H1 (cell line): ENCODE data around the gene CBR4. TPM values are rescaled to one million over a fixed set of nuclear protein-coding genes. Genes with fewer than 3 reads are reported as not detected.
A peak's percentile ranks its signal among the peaks of the same experiment; 100 is the strongest.

ENCODE experiments used
- CTCF ChIA-PET: fragments of 300-600 bp; sonication (Branson Sonifier 250); formaldehyde crosslinking; loops from one replicate; lab custom pipeline; 2021; ENCODE audit not compliant: partially characterized antibody; lab: Charles Lee
- POLR2A ChIA-PET: fragments of 300-600 bp; sonication (Branson Sonifier 250); formaldehyde crosslinking; loops from one replicate; lab custom pipeline; 2021; ENCODE audit warnings: inconsistent platforms; ENCODE audit not compliant: partially characterized antibody; lab: Charles Lee
- DNase-seq, 2 experiments: peaks; one replicate each; pipeline versions ENCODE4 v3.0.0 to v3.0.0-alpha.2; 2010 to 2022; ENCODE audit warnings: low spot score in 2 of 2, low read depth in 1 of 2, mixed read lengths in 1 of 2
- FAIRE-seq: peaks from 2 replicates; lab custom pipeline; 2011; peaks lifted over from hg19 to GRCh38; lab: Jason Lieb, UNC
- H2AFZ ChIP-seq: 2 replicates; pipeline ENCODE4 v1.8.1; 2012; ENCODE audit warnings: low read length, inconsistent platforms
- H2AK5ac ChIP-seq: 2 replicates; pipeline ENCODE4 v1.6.1; 2013; ENCODE audit warnings: low read depth, low read length
- H2BK120ac ChIP-seq: replicated peaks from 2 replicates; pipeline ENCODE3; 2013; ENCODE audit warnings: low read depth, low read length, inconsistent platforms
- H2BK12ac ChIP-seq: 2 replicates; pipeline ENCODE4 v1.6.1; 2013; ENCODE audit warnings: low read depth, low read length
- H2BK15ac ChIP-seq: 2 replicates; pipeline ENCODE4 v1.6.1; 2013; ENCODE audit warnings: low read length
- H2BK20ac ChIP-seq: 2 replicates; pipeline ENCODE4 v1.6.1; 2013; ENCODE audit warnings: low read length
- H2BK5ac ChIP-seq: 2 replicates; pipeline ENCODE4 v1.6.1; 2013; ENCODE audit warnings: low read depth, low read length
- H3K14ac ChIP-seq: 2 replicates; pipeline ENCODE4 v1.6.1; 2013; ENCODE audit warnings: inconsistent platforms; ENCODE audit not compliant: insufficient read length
- H3K18ac ChIP-seq: 2 replicates; pipeline ENCODE4 v1.6.1; 2013; ENCODE audit warnings: low read length; ENCODE audit errors: extremely low read depth
- H3K23ac ChIP-seq: 2 replicates; pipeline ENCODE4 v1.6.1; 2013; ENCODE audit warnings: inconsistent platforms; ENCODE audit not compliant: insufficient read length
- H3K23me2 ChIP-seq: 2 replicates; pipeline ENCODE4 v1.6.1; 2013; ENCODE audit warnings: low read depth, low read length
- H3K27ac ChIP-seq: 2 replicates; pipeline ENCODE4 v1.6.1; 2011; ENCODE audit warnings: low read depth, low read length, inconsistent platforms
- H3K27me3 ChIP-seq, 4 experiments: replicated peaks in 1 of 4; 1 replicate in 1 of 4; 2 replicates in 3 of 4; pipeline versions ENCODE4 v1.6.1 to v1.8.1; 2011 to 2013; ENCODE audit warnings: low read length in 3 of 4, mild to moderate bottlenecking in 3 of 4, inconsistent platforms in 2 of 4, mixed read lengths in 2 of 4, moderate library complexity in 1 of 4; ENCODE audit not compliant: control insufficient read depth in 3 of 4, insufficient read depth in 3 of 4; ENCODE audit errors: extremely low read depth in 1 of 4
- H3K36me3 ChIP-seq, 4 experiments: 2 replicates each; pipeline versions ENCODE4 v1.6.1 to v1.8.1; 2011 to 2013; ENCODE audit warnings: mild to moderate bottlenecking in 4 of 4, low read length in 3 of 4, moderate library complexity in 2 of 4, control low read depth in 1 of 4, inconsistent platforms in 1 of 4; ENCODE audit not compliant: insufficient read depth in 4 of 4, control insufficient read depth in 2 of 4
- H3K4ac ChIP-seq: replicated peaks from 2 replicates; pipeline ENCODE3; 2013; ENCODE audit warnings: low read length, low read depth, mixed read lengths, inconsistent platforms; ENCODE audit not compliant: insufficient read length
- H3K4me1 ChIP-seq, 4 experiments: replicated peaks in 1 of 4; 1 replicate in 1 of 4; 2 replicates in 3 of 4; pipeline versions ENCODE4 v1.6.1 to v1.8.1; 2011 to 2013; ENCODE audit warnings: low read length in 3 of 4, inconsistent platforms in 2 of 4, mixed read lengths in 1 of 4; ENCODE audit not compliant: insufficient read depth in 4 of 4, control insufficient read depth in 3 of 4
- H3K4me2 ChIP-seq, 2 experiments: 2 replicates each; pipeline versions ENCODE4 v1.6.1 to v1.8.1; 2011 to 2013; ENCODE audit warnings: low read depth in 2 of 2, low read length in 2 of 2, control low read depth in 1 of 2, inconsistent platforms in 1 of 2, mild to moderate bottlenecking in 1 of 2; ENCODE audit not compliant: insufficient read depth in 1 of 2
- H3K4me3 ChIP-seq, 4 experiments: fragments of 200-600, 300-600 bp in 1 of 4; sonication (generic), shearing (Covaris generic), sonication (Bioruptor Twin) in 1 of 4; 2 replicates each; pipeline versions ENCODE4 v1.5.1 to v1.8.1; 2011 to 2016; ENCODE audit warnings: low read length in 4 of 4, low read depth in 3 of 4, control low read depth in 2 of 4, inconsistent platforms in 2 of 4, mild to moderate bottlenecking in 2 of 4, mixed read lengths in 1 of 4, moderate library complexity in 1 of 4; ENCODE audit not compliant: insufficient read depth in 2 of 4; ENCODE audit errors: extremely low read depth in 1 of 4
- H3K56ac ChIP-seq: replicated peaks from 2 replicates; pipeline ENCODE3; 2013; ENCODE audit warnings: low read depth, mild to moderate bottlenecking, mixed read lengths, low read length, inconsistent platforms; ENCODE audit not compliant: insufficient read length
- H3K79me1 ChIP-seq: 2 replicates; pipeline ENCODE4 v1.6.1; 2013; ENCODE audit warnings: low read depth, low read length, control low read depth
- H3K79me2 ChIP-seq, 2 experiments: 2 replicates each; pipeline versions ENCODE4 v1.6.1 to v1.8.1; 2012 to 2013; ENCODE audit warnings: low read length in 2 of 2, mild to moderate bottlenecking in 2 of 2, inconsistent platforms in 1 of 2; ENCODE audit not compliant: insufficient read depth in 2 of 2, control insufficient read depth in 1 of 2
- H3K9ac ChIP-seq, 4 experiments: replicated peaks in 1 of 4; 1 replicate in 1 of 4; 2 replicates in 3 of 4; pipeline versions ENCODE4 v1.6.1 to v1.8.1; 2011 to 2013; ENCODE audit warnings: low read depth in 3 of 4, low read length in 3 of 4, control low read depth in 2 of 4, mild to moderate bottlenecking in 2 of 4, moderate library complexity in 2 of 4, inconsistent platforms in 1 of 4; ENCODE audit errors: extremely low read depth in 1 of 4
- H3K9me3 ChIP-seq, 2 experiments: 2 replicates each; pipeline versions ENCODE4 v1.6.1 to v1.8.1; 2012 to 2013; ENCODE audit warnings: mild to moderate bottlenecking in 2 of 2, moderate library complexity in 2 of 2, control low read depth in 1 of 2, inconsistent platforms in 1 of 2, low read depth in 1 of 2, low read length in 1 of 2, mixed read lengths in 1 of 2; ENCODE audit not compliant: insufficient read depth in 2 of 2
- H4K20me1 ChIP-seq, 2 experiments: replicated peaks in 1 of 2; 2 replicates each; pipeline versions ENCODE3 to v1.8.1; 2011 to 2013; ENCODE audit warnings: inconsistent platforms in 2 of 2, low read length in 2 of 2, mild to moderate bottlenecking in 1 of 2; ENCODE audit not compliant: insufficient read depth in 2 of 2, control insufficient read depth in 1 of 2
- H4K5ac ChIP-seq: 2 replicates; pipeline ENCODE4 v1.6.1; 2013; ENCODE audit warnings: low read length, low read depth, mixed read lengths, inconsistent platforms; ENCODE audit not compliant: insufficient read length
- H4K8ac ChIP-seq: 2 replicates; pipeline ENCODE4 v1.8.0; 2013; ENCODE audit warnings: mild to moderate bottlenecking, moderate library complexity, low read length, inconsistent platforms; ENCODE audit not compliant: insufficient read depth; ENCODE audit errors: extremely low read depth
- H4K91ac ChIP-seq: replicated peaks from 2 replicates; pipeline ENCODE3; 2013; ENCODE audit warnings: low read length, mixed read lengths, inconsistent platforms; ENCODE audit not compliant: insufficient read length
- BRCA1 ChIP-seq: IDR thresholded peaks from 2 replicates; pipeline ENCODE4 v1.6.1; 2012; ENCODE audit warnings: low read depth, low read length, improper control_type of control experiment
- CBX5 ChIP-seq: fragments of 300-800, 300-1000 bp; sonication (generic); IDR thresholded peaks from 2 replicates; pipeline ENCODE4 v1.7.1; 2016; ENCODE audit warnings: antibody characterized with exemption, low read length, low read depth
- CEBPB ChIP-seq: IDR thresholded peaks from 2 replicates; pipeline ENCODE4 v1.6.1; 2012; ENCODE audit warnings: low read depth, low read length
- EP300 ChIP-seq, 2 experiments: IDR thresholded peaks; 1 replicate in 1 of 2; 2 replicates in 1 of 2; pipeline ENCODE4 v1.6.1; 2011 to 2012; ENCODE audit warnings: low read depth in 2 of 2, low read length in 2 of 2, mild to moderate bottlenecking in 2 of 2, borderline replicate concordance in 1 of 2, inconsistent platforms in 1 of 2, moderate library complexity in 1 of 2
- KDM1A ChIP-seq: fragments of 200-600, 300-600 bp; sonication (generic); IDR thresholded peaks from 2 replicates; pipeline ENCODE4 v1.7.1; 2016; ENCODE audit warnings: mild to moderate bottlenecking, low read length, borderline replicate concordance
- KDM4A ChIP-seq: IDR thresholded peaks from one replicate; pipeline ENCODE4 v1.7.1; 2012; ENCODE audit warnings: low read depth, mild to moderate bottlenecking, moderate library complexity, low read length, inconsistent platforms; ENCODE audit not compliant: severe bottlenecking
- SIN3A ChIP-seq, 2 experiments: IDR thresholded peaks in 1 of 2; conservative IDR thresholded peaks in 1 of 2; 2 replicates each; pipeline ENCODE4 v1.6.1; 2011 to 2012; ENCODE audit warnings: low read length in 2 of 2, improper control_type of control experiment in 1 of 2, low read depth in 1 of 2, mild to moderate bottlenecking in 1 of 2
- SIX5 ChIP-seq: IDR thresholded peaks from 2 replicates; pipeline ENCODE4 v1.6.1; 2011; ENCODE audit warnings: mild to moderate bottlenecking, low read depth, low read length
- SP1 ChIP-seq: IDR thresholded peaks from 2 replicates; pipeline ENCODE4 v1.6.1; 2011; ENCODE audit warnings: low read depth, low read length
- SP4 ChIP-seq: IDR thresholded peaks from 2 replicates; pipeline ENCODE4 v1.6.1; 2012; ENCODE audit warnings: low read length, inconsistent platforms
- TAF7 ChIP-seq: optimal IDR thresholded peaks from 2 replicates; pipeline ENCODE3; 2011; ENCODE audit warnings: low read depth, mild to moderate bottlenecking, inconsistent platforms, low read length, moderate library complexity, borderline replicate concordance
- TEAD4 ChIP-seq: IDR thresholded peaks from 2 replicates; pipeline ENCODE4 v1.6.1; 2012; ENCODE audit warnings: low read depth, low read length, inconsistent platforms, mixed read lengths
- WGBS, 2 experiments: shearing (Covaris generic) in 1 of 2; methylation state at CpG; one replicate each; pipeline versions ENCODE4 v1.1.6 to v1.1.7; 2013 to 2015; ENCODE audit warnings: low lambda C conversion rate in 2 of 2, mixed read lengths in 2 of 2, inconsistent platforms in 1 of 2, low coverage in 1 of 2, missing lambda C conversion rate in 1 of 2; ENCODE audit not compliant: insufficient replicate concordance in 2 of 2, insufficient coverage in 1 of 2, insufficient read length in 1 of 2; ENCODE audit errors: extremely low coverage in 1 of 2, missing lambda C conversion rate in 1 of 2; 5-methylcytosine and 5-hydroxymethylcytosine counted together
- polyA plus RNA-seq, 7 experiments: library from polyadenylated mRNA; depleted of rRNA in 3 of 7; stranded (reverse) in 5 of 7; unstranded in 2 of 7; fragments of >200 nt in 5 of 7; fragments of 200-250 nt in 2 of 7; gene quantifications; 1 replicate in 5 of 7; 2 replicates in 1 of 7; 4 replicates in 1 of 7; pipeline versions ENCODE4 v1.2.1 to v1.2.3, GENCODE V29; 2011 to 2013; ENCODE audit warnings: missing spikeins in 2 of 7, mixed read lengths in 2 of 7
- total RNA-seq: library from RNA; stranded (reverse); fragmentation: NEBNext Ultra II Directional; extraction: Animal tissue kit (Norgen Biotek cat#: 25700); gene quantifications from 2 replicates; pipeline ENCODE4 v1.2.1, GENCODE V29; 2021
- TF ChIP-seq, protein P1 (sequence below): IDR thresholded peaks from 2 replicates; pipeline ENCODE4 v1.6.1; 2012; ENCODE audit warnings: low read length, inconsistent platforms

Gene CBR4
- total and polyA plus RNA-seq, 2 of the 8 experiments (the other 6 are each of a cell fraction or from before 2014, with no cell fraction given), result 8.6 to 29.5 TPM

DNA sequence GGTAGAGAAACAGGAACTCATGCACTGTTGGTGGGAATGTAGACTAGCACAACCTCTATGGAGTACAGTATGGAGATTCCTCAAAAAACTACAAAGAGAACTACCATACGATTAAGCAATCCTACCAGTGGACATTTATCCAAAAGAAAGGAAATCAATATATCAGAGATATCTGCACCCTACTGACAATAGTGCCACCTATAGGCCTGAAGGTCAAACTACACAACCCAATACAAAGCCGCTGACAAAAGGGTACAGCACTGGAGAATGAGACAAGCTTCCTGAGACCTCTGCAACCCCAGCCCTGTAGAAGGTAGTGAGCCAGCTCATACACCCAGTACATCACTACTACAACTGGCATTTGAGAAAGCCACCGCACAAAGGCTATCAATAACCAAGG is 67.1 kb downstream of the CBR4 start:
- H3K4me2 ChIP-seq, result no peak overlapping the region
- H4K5ac ChIP-seq, result no peak overlapping the region
- no peak overlapping the region for H2AK5ac ChIP-seq
- no peak overlapping the region for H2BK5ac ChIP-seq
- no peaks in the 10 kb centered on the region for H3K9me3 ChIP-seq
- H3K18ac ChIP-seq, result no peak overlapping the region
- H3K27ac ChIP-seq, result no peak overlapping the region
- H3K27me3 ChIP-seq, result no peaks in the 10 kb centered on the region
- H2BK120ac ChIP-seq, result no peak overlapping the region
- no peak overlapping the region for H4K91ac ChIP-seq
- FAIRE-seq (peak; percentile 65), DNase-seq (peak in 1 of 2 experiments; percentile 51)
- H4K20me1 ChIP-seq, result no peaks in the 10 kb centered on the region
- H3K4me3 ChIP-seq, result no peak overlapping the region
- H3K79me2 ChIP-seq, result no peaks in the 10 kb centered on the region
- H3K9ac ChIP-seq, result no peak overlapping the region
- ChIA-PET POLR2A (no interaction called here), CTCF (interaction anchor here (0.6 to 2.8 kb wide), 33 partner anchors 8 to 838 kb away, joined by 3 to 26 read pairs (median 4); partner anchors contain the start of gene CBR4)
- no peak overlapping the region for H2BK20ac ChIP-seq
- H3K23ac ChIP-seq, result no peak overlapping the region
- H3K56ac ChIP-seq, result no peak overlapping the region
- no peaks in the 10 kb centered on the region for H3K23me2 ChIP-seq
- H2AFZ ChIP-seq, result no peak overlapping the region
- no peak overlapping the region for H3K4ac ChIP-seq
- H3K4me1 ChIP-seq, result no peaks in the 10 kb centered on the region
- H2BK15ac ChIP-seq, result no peak overlapping the region
- 51% methylated on average over 3 of the region's 3 CpGs; no CpG with 5 or more reads in 1 of the 2 experiments for WGBS, 2 experiments
- no peaks in the 10 kb centered on the region for H3K36me3 ChIP-seq
- H3K79me1 ChIP-seq, result no peaks in the 10 kb centered on the region
- no peak overlapping the region for H4K8ac ChIP-seq
- no peak overlapping the region for H3K14ac ChIP-seq
- H2BK12ac ChIP-seq, result no peak overlapping the region
- no peak for TF ChIP-seq SP4
- TF ChIP-seq CEBPB, result peak; percentile 76
- TF ChIP-seq CBX5, result no peak
- no peak for TF ChIP-seq BRCA1
- TF ChIP-seq SIN3A (conservative IDR thresholded peaks at IDR 0.05 in 1 of 2, IDR thresholded peaks at IDR 0.05 in 1 of 2; ENCODE audit: low read depth in 1 of 2, low read length in 2 of 2), result no peak
- TF ChIP-seq SIX5, result no peak
- TF ChIP-seq, protein P1, sequence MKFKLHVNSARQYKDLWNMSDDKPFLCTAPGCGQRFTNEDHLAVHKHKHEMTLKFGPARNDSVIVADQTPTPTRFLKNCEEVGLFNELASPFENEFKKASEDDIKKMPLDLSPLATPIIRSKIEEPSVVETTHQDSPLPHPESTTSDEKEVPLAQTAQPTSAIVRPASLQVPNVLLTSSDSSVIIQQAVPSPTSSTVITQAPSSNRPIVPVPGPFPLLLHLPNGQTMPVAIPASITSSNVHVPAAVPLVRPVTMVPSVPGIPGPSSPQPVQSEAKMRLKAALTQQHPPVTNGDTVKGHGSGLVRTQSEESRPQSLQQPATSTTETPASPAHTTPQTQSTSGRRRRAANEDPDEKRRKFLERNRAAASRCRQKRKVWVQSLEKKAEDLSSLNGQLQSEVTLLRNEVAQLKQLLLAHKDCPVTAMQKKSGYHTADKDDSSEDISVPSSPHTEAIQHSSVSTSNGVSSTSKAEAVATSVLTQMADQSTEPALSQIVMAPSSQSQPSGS, result no peak
- no peak for TF ChIP-seq EP300 (IDR thresholded peaks at IDR 0.05; ENCODE audit: borderline replicate concordance in 1 of 2, low read depth in 2 of 2, low read length in 2 of 2)
- TF ChIP-seq TAF7, result no peak
- no peak for TF ChIP-seq SP1
- no peak for TF ChIP-seq KDM1A
- TF ChIP-seq KDM4A, result no peak
- no peak for TF ChIP-seq TEAD4
